ENCODE measurements around the gene SPEN. TPM values are rescaled to one million over a fixed set of nuclear protein-coding genes. Genes with fewer than 3 reads are reported as not detected.
A peak's percentile ranks its signal among the peaks of the same experiment; 100 is the strongest.

Gene SPEN
- total RNA-seq, 1 donor from 2014 or later, result 33.5 TPM

GRCh38 chr1:15931401-15931800 is 83.9 kb downstream of the SPEN start:
- H3K36me3 Mint-ChIP-seq (ENCODE audit: low read depth, unreplicated experiment), result peaks cover 72% of the 10 kb centered on the region
- no peak for TF ChIP-seq CTCF (IDR thresholded peaks at IDR 0.05; ENCODE audit: unreplicated experiment)
- H3K27me3 Mint-ChIP-seq (ENCODE audit: unreplicated experiment), result peaks cover 9% of the 10 kb centered on the region
- no peak for DNase-seq (ENCODE audit: low spot score)
- H3K4me3 Mint-ChIP-seq (ENCODE audit: unreplicated experiment), result no peak overlapping the region
- H3K9me3 Mint-ChIP-seq (ENCODE audit: unreplicated experiment), result no peaks in the 10 kb centered on the region
- peaks cover 4% of the 10 kb centered on the region for H3K4me1 Mint-ChIP-seq (ENCODE audit: unreplicated experiment)
- H3K27ac Mint-ChIP-seq (ENCODE audit: unreplicated experiment), result no peak overlapping the region

DNA sequence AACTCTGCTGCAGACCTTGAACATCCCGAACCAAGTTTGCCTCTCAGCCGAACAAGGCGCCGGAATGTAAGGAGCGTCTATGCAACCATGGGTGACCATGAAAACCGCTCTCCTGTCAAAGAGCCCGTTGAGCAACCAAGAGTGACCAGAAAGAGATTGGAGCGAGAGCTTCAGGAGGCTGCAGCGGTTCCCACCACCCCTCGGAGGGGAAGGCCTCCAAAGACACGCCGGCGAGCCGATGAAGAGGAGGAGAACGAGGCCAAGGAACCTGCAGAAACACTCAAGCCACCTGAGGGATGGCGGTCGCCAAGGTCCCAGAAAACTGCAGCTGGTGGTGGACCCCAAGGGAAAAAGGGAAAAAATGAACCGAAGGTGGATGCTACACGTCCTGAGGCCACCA is 84.4 kb downstream of the SPEN start:
- Mint-ChIP-seq H3K4me1 (ENCODE audit: unreplicated experiment) (peaks cover 4% of the 10 kb centered on the region), H3K27me3 (ENCODE audit: unreplicated experiment) (peaks cover 9% of the 10 kb centered on the region), H3K36me3 (ENCODE audit: low read depth, unreplicated experiment) (peaks cover 75% of the 10 kb centered on the region), H3K4me3 (ENCODE audit: unreplicated experiment) (peak overlapping the region; percentile 17), H3K9me3 (ENCODE audit: unreplicated experiment) (no peaks in the 10 kb centered on the region), H3K27ac (ENCODE audit: unreplicated experiment) (no peak overlapping the region)
- no peak for TF ChIP-seq CTCF (IDR thresholded peaks at IDR 0.05; ENCODE audit: unreplicated experiment)
- no peak for DNase-seq (ENCODE audit: low spot score)

DNA sequence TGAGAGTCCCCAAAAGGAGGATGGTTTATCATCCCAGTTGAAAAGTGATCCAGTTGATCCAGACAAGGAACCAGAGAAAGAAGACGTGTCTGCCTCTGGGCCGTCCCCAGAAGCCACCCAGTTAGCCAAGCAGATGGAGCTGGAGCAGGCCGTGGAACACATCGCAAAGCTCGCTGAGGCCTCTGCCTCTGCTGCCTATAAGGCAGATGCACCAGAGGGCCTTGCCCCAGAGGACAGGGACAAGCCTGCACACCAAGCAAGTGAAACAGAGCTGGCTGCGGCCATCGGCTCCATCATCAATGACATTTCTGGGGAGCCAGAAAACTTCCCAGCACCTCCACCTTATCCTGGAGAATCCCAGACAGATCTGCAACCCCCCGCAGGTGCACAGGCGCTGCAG is 85.1 kb downstream of the SPEN start:
- no peak for DNase-seq (ENCODE audit: low spot score)
- H3K36me3 Mint-ChIP-seq (ENCODE audit: low read depth, unreplicated experiment), result peaks cover 80% of the 10 kb centered on the region
- peaks cover 8% of the 10 kb centered on the region for H3K4me1 Mint-ChIP-seq (ENCODE audit: unreplicated experiment)
- no peaks in the 10 kb centered on the region for H3K9me3 Mint-ChIP-seq (ENCODE audit: unreplicated experiment)
- H3K27me3 Mint-ChIP-seq (ENCODE audit: unreplicated experiment), result peaks cover 12% of the 10 kb centered on the region
- no peak for TF ChIP-seq CTCF (IDR thresholded peaks at IDR 0.05; ENCODE audit: unreplicated experiment)
- peak overlapping the region; percentile 79 for H3K4me3 Mint-ChIP-seq (ENCODE audit: unreplicated experiment)
- no peak overlapping the region for H3K27ac Mint-ChIP-seq (ENCODE audit: unreplicated experiment)

DNA sequence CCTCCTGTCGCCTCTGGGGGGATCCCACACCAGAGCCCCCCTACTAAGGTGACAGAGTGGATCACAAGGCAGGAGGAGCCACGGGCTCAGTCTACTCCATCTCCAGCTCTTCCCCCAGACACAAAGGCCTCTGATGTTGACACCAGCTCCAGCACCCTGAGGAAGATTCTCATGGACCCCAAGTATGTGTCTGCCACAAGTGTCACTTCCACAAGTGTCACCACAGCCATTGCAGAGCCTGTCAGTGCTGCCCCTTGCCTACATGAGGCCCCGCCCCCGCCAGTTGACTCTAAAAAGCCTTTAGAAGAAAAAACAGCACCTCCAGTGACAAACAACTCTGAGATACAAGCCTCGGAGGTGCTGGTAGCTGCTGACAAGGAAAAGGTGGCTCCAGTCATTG is 86.2 kb downstream of the SPEN start:
- Mint-ChIP-seq H3K9me3 (ENCODE audit: unreplicated experiment) (no peaks in the 10 kb centered on the region), H3K4me3 (ENCODE audit: unreplicated experiment) (peak overlapping the region; percentile 39), H3K27ac (ENCODE audit: unreplicated experiment) (no peak overlapping the region), H3K4me1 (ENCODE audit: unreplicated experiment) (peaks cover 10% of the 10 kb centered on the region), H3K36me3 (ENCODE audit: low read depth, unreplicated experiment) (peaks cover 73% of the 10 kb centered on the region), H3K27me3 (ENCODE audit: unreplicated experiment) (peaks cover 17% of the 10 kb centered on the region)
- no peak for TF ChIP-seq CTCF (IDR thresholded peaks at IDR 0.05; ENCODE audit: unreplicated experiment)
- no peak for DNase-seq (ENCODE audit: low spot score)

DNA sequence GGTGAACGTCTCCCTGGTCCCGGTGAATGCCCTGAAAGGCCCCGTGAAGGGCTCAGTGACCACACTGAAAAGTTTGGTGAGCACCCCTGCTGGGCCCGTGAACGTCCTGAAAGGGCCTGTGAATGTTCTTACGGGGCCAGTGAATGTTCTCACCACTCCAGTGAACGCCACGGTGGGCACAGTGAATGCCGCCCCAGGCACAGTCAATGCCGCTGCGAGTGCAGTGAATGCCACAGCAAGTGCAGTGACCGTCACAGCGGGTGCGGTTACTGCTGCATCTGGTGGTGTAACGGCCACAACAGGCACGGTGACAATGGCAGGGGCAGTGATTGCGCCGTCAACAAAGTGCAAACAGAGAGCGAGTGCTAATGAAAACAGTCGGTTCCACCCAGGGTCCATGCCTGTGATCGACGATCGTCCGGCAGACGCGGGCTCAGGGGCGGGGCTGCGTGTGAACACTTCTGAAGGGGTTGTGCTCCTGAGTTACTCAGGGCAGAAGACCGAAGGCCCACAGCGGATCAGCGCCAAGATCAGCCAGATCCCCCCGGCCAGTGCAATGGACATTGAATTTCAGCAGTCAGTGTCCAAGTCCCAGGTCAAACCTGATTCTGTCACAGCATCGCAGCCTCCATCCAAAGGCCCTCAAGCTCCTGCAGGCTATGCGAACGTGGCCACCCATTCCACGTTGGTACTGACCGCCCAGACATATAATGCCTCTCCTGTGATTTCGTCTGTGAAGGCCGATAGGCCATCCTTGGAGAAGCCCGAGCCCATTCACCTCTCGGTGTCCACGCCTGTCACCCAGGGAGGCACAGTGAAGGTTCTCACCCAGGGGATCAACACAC is 86.9 kb downstream of the SPEN start:
- Mint-ChIP-seq H3K9me3 (ENCODE audit: unreplicated experiment) (no peaks in the 10 kb centered on the region), H3K27ac (ENCODE audit: unreplicated experiment) (peak overlapping the region; percentile 52), H3K27me3 (ENCODE audit: unreplicated experiment) (peaks cover 17% of the 10 kb centered on the region), H3K4me3 (ENCODE audit: unreplicated experiment) (peak overlapping the region; percentile 71), H3K4me1 (ENCODE audit: unreplicated experiment) (peaks cover 15% of the 10 kb centered on the region), H3K36me3 (ENCODE audit: low read depth, unreplicated experiment) (peaks cover 70% of the 10 kb centered on the region)
- TF ChIP-seq CTCF (IDR thresholded peaks at IDR 0.05; ENCODE audit: unreplicated experiment), result no peak
- DNase-seq (ENCODE audit: low spot score), result no peak
